ENCODE results near the gene MAP3K12. TPM values are rescaled to one million over a fixed set of nuclear protein-coding genes. Genes with fewer than 3 reads are reported as not detected.

MAP3K12 gene
- total RNA-seq, 1 experiment from 2014 or later, result 14.7 TPM

GRCh38 chr12:53510181-53510812 lies 11.0 kb upstream of the MAP3K12 start:
- no peaks in the 10 kb centered on the region for H3K79me2 ChIP-seq (ENCODE audit: low read depth)
- H3K27me3 ChIP-seq (ENCODE audit: insufficient read depth, low read depth), result no peaks in the 10 kb centered on the region
- H3K4me1 ChIP-seq (replicated peaks; ENCODE audit: insufficient read depth), result no peaks in the 10 kb centered on the region
- POLR2A ChIA-PET (ENCODE audit: unreplicated experiment), result no interaction called here
- TF ChIP-seq EZH2 (IDR thresholded peaks at IDR 0.05; ENCODE audit: low read depth) (no peak), CTCF (conservative IDR thresholded peaks at IDR 0.05) (no peak)
- no peak for DNase-seq
- H3K4me3 ChIP-seq, result no peak overlapping the region
- H3K4me2 ChIP-seq, result no peak overlapping the region
- H3K36me3 ChIP-seq (ENCODE audit: low read depth), result no peaks in the 10 kb centered on the region
- no peaks in the 10 kb centered on the region for H3K9me2 ChIP-seq (ENCODE audit: insufficient read depth)
- no peaks in the 10 kb centered on the region for H3K9me3 ChIP-seq (ENCODE audit: insufficient read depth, low read depth)
- CTCF ChIA-PET, result interaction anchor here (1.0 kb wide), 1 partner anchor 447 kb away, joined by 3 read pairs; no protein-coding TSS in a partner anchor
- H3K27ac ChIP-seq, result no peak overlapping the region
- intact Hi-C loops (cut with micrococcal nuclease; ENCODE audit: unreplicated experiment), result no loop called here
- H3F3A ChIP-seq (ENCODE audit: insufficient read depth, low read depth), result peaks cover 10% of the 10 kb centered on the region; the same call in 1 of the 2 replicates
- no peak overlapping the region for H2AFZ ChIP-seq
- no TSS peak for BruUV-seq (replicated peaks)
- H4K20me1 ChIP-seq (ENCODE audit: insufficient read depth), result no peaks in the 10 kb centered on the region

GRCh38 chr12:53508534-53509170 lies 9.4 kb upstream of the MAP3K12 start:
- BruUV-seq (replicated peaks), result no TSS peak
- H3K36me3 ChIP-seq (ENCODE audit: low read depth), result no peaks in the 10 kb centered on the region
- H3K4me1 ChIP-seq (replicated peaks; ENCODE audit: insufficient read depth), result no peaks in the 10 kb centered on the region
- no peaks in the 10 kb centered on the region for H3K27me3 ChIP-seq (ENCODE audit: insufficient read depth, low read depth)
- no peak for TF ChIP-seq EZH2 (IDR thresholded peaks at IDR 0.05; ENCODE audit: low read depth)
- peak; percentile 90 for TF ChIP-seq CTCF (conservative IDR thresholded peaks at IDR 0.05)
- H4K20me1 ChIP-seq (ENCODE audit: insufficient read depth), result no peaks in the 10 kb centered on the region
- no peak overlapping the region for H3K27ac ChIP-seq
- H3F3A ChIP-seq (ENCODE audit: insufficient read depth, low read depth), result peaks cover 10% of the 10 kb centered on the region; the same call in 1 of the 2 replicates
- CTCF ChIA-PET, result interaction anchor here (0.6 to 1.8 kb wide), 7 partner anchors 17 to 492 kb away, joined by 3 to 11 read pairs (median 4); partner anchors contain the start of gene ATP5MC2
- POLR2A ChIA-PET (ENCODE audit: unreplicated experiment), result interaction anchor here (0.6 to 0.7 kb wide), 2 partner anchors 167 to 1316 kb away, joined by 3 to 4 read pairs; partner anchors contain the start of gene ATP5MC2
- intact Hi-C loops (cut with micrococcal nuclease; ENCODE audit: unreplicated experiment), result loop anchor here (1.0 to 10.0 kb wide), 4 partner anchors 88 to 444 kb away; no protein-coding TSS in a partner anchor
- no peak overlapping the region for H3K4me2 ChIP-seq
- H3K9me3 ChIP-seq (ENCODE audit: insufficient read depth, low read depth), result no peaks in the 10 kb centered on the region
- H3K79me2 ChIP-seq (ENCODE audit: low read depth), result peaks cover 4% of the 10 kb centered on the region; the same call in 1 of the 2 replicates
- no peak overlapping the region for H2AFZ ChIP-seq
- H3K9me2 ChIP-seq (ENCODE audit: insufficient read depth), result no peaks in the 10 kb centered on the region
- no peak overlapping the region for H3K4me3 ChIP-seq
- peak; percentile 51 to 81 for DNase-seq

GRCh38 chr12:53507603-53507885 lies 8.3 kb upstream of the MAP3K12 start:
- CTCF ChIA-PET, result interaction anchor here (1.8 kb wide), 1 partner anchor 86 kb away, joined by 11 read pairs; no protein-coding TSS in a partner anchor
- intact Hi-C loops (cut with micrococcal nuclease; ENCODE audit: unreplicated experiment), result loop anchor here (10.0 kb wide), 1 partner anchor 443 kb away; no protein-coding TSS in a partner anchor
- H3F3A ChIP-seq (ENCODE audit: insufficient read depth, low read depth), result peaks cover 10% of the 10 kb centered on the region; the same call in 1 of the 2 replicates

More at GRCh38 chr12:53507603-53507885, 8.3 kb upstream of the MAP3K12 start:
- no peaks in the 10 kb centered on the region for H3K9me3 ChIP-seq (ENCODE audit: insufficient read depth, low read depth)
- no peaks in the 10 kb centered on the region for H4K20me1 ChIP-seq (ENCODE audit: insufficient read depth)
- no TSS peak for BruUV-seq (replicated peaks)
- no peak overlapping the region for H2AFZ ChIP-seq
- no peak overlapping the region for H3K27ac ChIP-seq
- no peak overlapping the region for H3K4me2 ChIP-seq
- no peak overlapping the region for H3K4me3 ChIP-seq
- POLR2A ChIA-PET (ENCODE audit: unreplicated experiment), result no interaction called here
- no peaks in the 10 kb centered on the region for H3K36me3 ChIP-seq (ENCODE audit: low read depth)
- H3K79me2 ChIP-seq (ENCODE audit: low read depth), result peaks cover 15% of the 10 kb centered on the region
- H3K4me1 ChIP-seq (replicated peaks; ENCODE audit: insufficient read depth), result peaks cover 3% of the 10 kb centered on the region
- DNase-seq, result no peak
- H3K27me3 ChIP-seq (ENCODE audit: insufficient read depth, low read depth), result no peaks in the 10 kb centered on the region
- TF ChIP-seq EZH2 (IDR thresholded peaks at IDR 0.05; ENCODE audit: low read depth) (no peak), CTCF (conservative IDR thresholded peaks at IDR 0.05) (no peak)
- H3K9me2 ChIP-seq (ENCODE audit: insufficient read depth), result no peaks in the 10 kb centered on the region

All from PC-9 (cell line).